GM18861 (cell line): ENCODE data around the gene SLC35A3.
"Not testable (repeated sequence)": the region's sequence is repeated elsewhere in the genome, so short reads cannot be mapped to it uniquely, and the experiment has no call there.

Experiments
- ATAC-seq: cut with Tn5 transposase; IDR thresholded peaks from one replicate; pipeline ENCODE4 v1.9.1; 2021; ENCODE audit not compliant: unreplicated experiment

The SLC35A3 gene

GRCh38 chr1:99972066-99972465 is 2.3 kb downstream of the SLC35A3 start:
- ATAC-seq, result not testable (repeated sequence)

- no peak for ATAC-seq
Observed at GRCh38 chr1:99975529-99975928, 5.7 kb downstream of the SLC35A3 start.

GRCh38 chr1:99977326-99977725 is 7.5 kb downstream of the SLC35A3 start:
- not testable (repeated sequence) for ATAC-seq

- ATAC-seq, result no peak
Observed at GRCh38 chr1:99978218-99978617, 8.4 kb downstream of the SLC35A3 start.

- no peak for ATAC-seq
Observed at GRCh38 chr1:99979091-99979490, 9.3 kb downstream of the SLC35A3 start.

- no peak for ATAC-seq
Observed at GRCh38 chr1:99980928-99981327, 11.1 kb downstream of the SLC35A3 start.

- no peak for ATAC-seq
Observed at GRCh38 chr1:99986656-99987225, 16.9 kb downstream of the SLC35A3 start.

GRCh38 chr1:99988210-99988765 is 18.5 kb downstream of the SLC35A3 start:
- ATAC-seq, result no peak

- no peak for ATAC-seq
Observed at GRCh38 chr1:99992044-99992722, 22.4 kb downstream of the SLC35A3 start.

GRCh38 chr1:99992760-99993467 is 23.1 kb downstream of the SLC35A3 start:
- ATAC-seq, result no peak

GRCh38 chr1:99993468-99993845 is 23.7 kb downstream of the SLC35A3 start:
- ATAC-seq, result no peak

- no peak for ATAC-seq
Observed at GRCh38 chr1:99994496-99994895, 24.7 kb downstream of the SLC35A3 start.

- ATAC-seq, result no peak
Observed at GRCh38 chr1:99996951-99997350, 27.2 kb downstream of the SLC35A3 start.

- ATAC-seq, result no peak
Observed at GRCh38 chr1:100001462-100001861, 31.7 kb downstream of the SLC35A3 start.

- no peak for ATAC-seq
Observed at GRCh38 chr1:100005424-100005823, 35.6 kb downstream of the SLC35A3 start.

GRCh38 chr1:100006688-100007087 is 36.9 kb downstream of the SLC35A3 start:
- ATAC-seq, result no peak

GRCh38 chr1:100009458-100009857 is 39.7 kb downstream of the SLC35A3 start:
- no peak for ATAC-seq

GRCh38 chr1:100010804-100011203 is 41.0 kb downstream of the SLC35A3 start:
- ATAC-seq, result no peak

GRCh38 chr1:100019220-100019619 is 49.4 kb downstream of the SLC35A3 start:
- no peak for ATAC-seq

GRCh38 chr1:100023482-100023881 is 53.7 kb downstream of the SLC35A3 start:
- no peak for ATAC-seq

- ATAC-seq, result no peak
Observed at GRCh38 chr1:100027212-100027611, 57.4 kb downstream of the SLC35A3 start.

- no peak for ATAC-seq
Observed at GRCh38 chr1:100028765-100029164, 59.0 kb downstream of the SLC35A3 start.
